ENCODE results near the gene EVC2.

GRCh38 chr4:5631352-5632065 lies 76.8 kb downstream of the EVC2 start:
- no peak for TF ChIP-seq RFX5 (IDR thresholded peaks at IDR 0.05; ENCODE audit: low read depth, low read length)
- no peak for TF ChIP-seq RCOR1 (IDR thresholded peaks at IDR 0.05; ENCODE audit: insufficient replicate concordance, low read length)
- TF ChIP-seq RAD21 (IDR thresholded peaks at IDR 0.05; ENCODE audit: low read length) = no peak
- no peak for TF ChIP-seq CEBPB (IDR thresholded peaks at IDR 0.05; ENCODE audit: low read depth, low read length)
- TF ChIP-seq USF2 (IDR thresholded peaks at IDR 0.05; ENCODE audit: low read depth, low read length) = no peak
- no peak for TF ChIP-seq POLR2A (IDR thresholded peaks at IDR 0.05; ENCODE audit: low read depth, low read length)
- TF ChIP-seq CTCF (conservative IDR thresholded peaks at IDR 0.05; ENCODE audit: low read depth, low read length) = no peak
- no peak for TF ChIP-seq SMC3 (IDR thresholded peaks at IDR 0.05; ENCODE audit: low read depth, low read length)
- TF ChIP-seq BHLHE40 (IDR thresholded peaks at IDR 0.05; ENCODE audit: low read depth, low read length) = no peak

All from IMR-90 (cell line).